Ishikawa (cell line): Measurements from ENCODE around the gene GOLGB1.

ENCODE experiments used
- EGR1 ChIP-seq: IDR thresholded peaks from 2 replicates; pipeline ENCODE4 v1.6.1; 2012
- REST ChIP-seq: IDR thresholded peaks from 2 replicates; pipeline ENCODE4 v1.6.1; 2012; ENCODE audit warnings: low read depth, mild to moderate bottlenecking

GRCh38 chr3:121654493-121655385, 94.8 kb downstream of the GOLGB1 start:
- TF ChIP-seq REST: no peak
- TF ChIP-seq EGR1: no peak
